GM12864 (cell line): ENCODE measurements around the gene TARP.
"Not testable (repeated sequence)": the region's sequence is repeated elsewhere in the genome, so short reads cannot be mapped to it uniquely, and the experiment has no call there.

ENCODE experiments used
- DNase-seq: peaks from one replicate; pipeline ENCODE4 v3.0.0-alpha.2; 2011; ENCODE audit warnings: low read depth
- H3K4me3 ChIP-seq: 2 replicates; pipeline ENCODE4 v1.5.1; 2011; ENCODE audit warnings: mild to moderate bottlenecking, low read depth, low read length, control low read depth
- CTCF ChIP-seq: IDR thresholded peaks from 2 replicates; pipeline ENCODE4 v1.5.1; 2011; ENCODE audit warnings: low read depth, mild to moderate bottlenecking, moderate library complexity, low read length, control low read depth, inconsistent platforms; ENCODE audit errors: missing control alignments

TARP gene

GRCh38 chr7:38242814-38243213 lies 30.6 kb downstream of the TARP start:
- no peak for TF ChIP-seq CTCF

GRCh38 chr7:38241071-38241470 lies 32.4 kb downstream of the TARP start:
- no peak overlapping the region for H3K4me3 ChIP-seq
- DNase-seq: no peak
- no peak for TF ChIP-seq CTCF

More at GRCh38 chr7:38242814-38243213, 30.6 kb downstream of the TARP start:
- no peak overlapping the region for H3K4me3 ChIP-seq
- no peak for DNase-seq

- H3K4me3 ChIP-seq, DNase-seq: not testable (repeated sequence)
Measured at GRCh38 chr7:38239129-38239528, 34.3 kb downstream of the TARP start.

- no peak for DNase-seq
- TF ChIP-seq CTCF: no peak
- no peak overlapping the region for H3K4me3 ChIP-seq
Measured at GRCh38 chr7:38235606-38236005, 37.8 kb downstream of the TARP start.

GRCh38 chr7:38234759-38235158 lies 38.7 kb downstream of the TARP start:
- H3K4me3 ChIP-seq: not testable (repeated sequence)

GRCh38 chr7:38232502-38233366 lies 40.7 kb downstream of the TARP start:
- no peak overlapping the region for H3K4me3 ChIP-seq
- no peak for TF ChIP-seq CTCF
- no peak for DNase-seq

More at GRCh38 chr7:38234759-38235158, 38.7 kb downstream of the TARP start:
- not testable (repeated sequence) for DNase-seq

GRCh38 chr7:38229884-38230642 lies 43.4 kb downstream of the TARP start:
- DNase-seq: no peak
- TF ChIP-seq CTCF: no peak
- no peak overlapping the region for H3K4me3 ChIP-seq

GRCh38 chr7:38229386-38229785 lies 44.0 kb downstream of the TARP start:
- no peak for DNase-seq
- no peak for TF ChIP-seq CTCF

More at GRCh38 chr7:38229386-38229785, 44.0 kb downstream of the TARP start:
- H3K4me3 ChIP-seq: no peak overlapping the region
